ENCODE data around the gene LAMC1. TPM values are rescaled to one million over a fixed set of nuclear protein-coding genes. Genes with fewer than 3 reads are reported as not detected.
A peak's percentile ranks its signal among the peaks of the same experiment; 100 is the strongest.

LAMC1 gene
- total and polyA plus RNA-seq, 4 donors = 23.4 to 272 (median 116) TPM

DNA sequence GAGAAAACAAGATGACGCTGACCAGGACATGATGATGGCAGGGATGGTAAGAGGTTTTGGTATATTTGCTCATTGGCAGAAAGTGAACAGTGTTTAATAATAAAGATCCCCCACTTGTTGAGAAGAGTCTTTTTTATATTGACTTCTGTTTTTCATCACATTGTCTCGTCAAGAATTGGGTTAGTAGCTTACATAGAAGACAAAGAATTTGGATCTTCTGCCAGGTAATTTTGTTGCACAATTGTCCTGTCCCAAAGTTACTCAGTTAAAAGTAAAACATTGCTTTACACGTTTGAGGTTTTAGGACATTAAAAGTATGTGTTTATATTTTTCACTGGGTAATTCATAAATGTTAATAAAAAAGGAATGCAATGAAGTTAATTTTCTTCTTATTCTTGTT, 114.6 kb downstream of the LAMC1 start:
- no peak overlapping the region for H3K4me3 ChIP-seq
- whole genome bisulfite sequencing, 2 donors = 71 to 77% methylated on average over 3 of the region's 3 CpGs
- no peak overlapping the region for H3K27ac ChIP-seq (ENCODE audit: low read depth in 1 of 2, low read length in 1 of 2)
- H3K9me3 ChIP-seq (ENCODE audit: control insufficient read depth in 4 of 4, insufficient read depth in 3 of 4, low read length in 3 of 4) = no peaks in the 10 kb centered on the region
- H3K27me3 ChIP-seq (ENCODE audit: control insufficient read depth in 3 of 3, insufficient read depth in 3 of 3, low read length in 2 of 3) = no peaks in the 10 kb centered on the region
- peaks cover 16 to 63% (median 46%) of the 10 kb centered on the region in 4 donors for H3K36me3 ChIP-seq (ENCODE audit: control insufficient read depth in 4 of 4, insufficient read depth in 4 of 4, low read length in 4 of 4)
- DNase-seq = no peak
- H3K9ac ChIP-seq (ENCODE audit: insufficient read depth in 1 of 2, low read length in 2 of 2) = no peak overlapping the region
- ATAC-seq (ENCODE audit: insufficient read depth, low FRiP score) = no peak
- H3K4me1 ChIP-seq (ENCODE audit: control insufficient read depth in 5 of 5, insufficient read depth in 5 of 5, low read length in 5 of 5) = no peaks in the 10 kb centered on the region
- TF ChIP-seq, protein P1, sequence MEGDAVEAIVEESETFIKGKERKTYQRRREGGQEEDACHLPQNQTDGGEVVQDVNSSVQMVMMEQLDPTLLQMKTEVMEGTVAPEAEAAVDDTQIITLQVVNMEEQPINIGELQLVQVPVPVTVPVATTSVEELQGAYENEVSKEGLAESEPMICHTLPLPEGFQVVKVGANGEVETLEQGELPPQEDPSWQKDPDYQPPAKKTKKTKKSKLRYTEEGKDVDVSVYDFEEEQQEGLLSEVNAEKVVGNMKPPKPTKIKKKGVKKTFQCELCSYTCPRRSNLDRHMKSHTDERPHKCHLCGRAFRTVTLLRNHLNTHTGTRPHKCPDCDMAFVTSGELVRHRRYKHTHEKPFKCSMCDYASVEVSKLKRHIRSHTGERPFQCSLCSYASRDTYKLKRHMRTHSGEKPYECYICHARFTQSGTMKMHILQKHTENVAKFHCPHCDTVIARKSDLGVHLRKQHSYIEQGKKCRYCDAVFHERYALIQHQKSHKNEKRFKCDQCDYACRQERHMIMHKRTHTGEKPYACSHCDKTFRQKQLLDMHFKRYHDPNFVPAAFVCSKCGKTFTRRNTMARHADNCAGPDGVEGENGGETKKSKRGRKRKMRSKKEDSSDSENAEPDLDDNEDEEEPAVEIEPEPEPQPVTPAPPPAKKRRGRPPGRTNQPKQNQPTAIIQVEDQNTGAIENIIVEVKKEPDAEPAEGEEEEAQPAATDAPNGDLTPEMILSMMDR (IDR thresholded peaks at IDR 0.05; ENCODE audit: control extremely low read depth, extremely low read depth) = no peak

GRCh38 chr1:183138301-183138700, 115.1 kb downstream of the LAMC1 start:
- Histone ChIP-seq H3K9ac (ENCODE audit: insufficient read depth in 1 of 2, low read length in 2 of 2) (no peak overlapping the region), H3K27me3 (ENCODE audit: control insufficient read depth in 3 of 3, insufficient read depth in 3 of 3, low read length in 2 of 3) (no peaks in the 10 kb centered on the region), H3K27ac (ENCODE audit: low read depth in 1 of 2, low read length in 1 of 2) (peak overlapping the region in 1 of 2 donors; percentile 18), H3K4me3 (no peak overlapping the region), H3K4me1 (ENCODE audit: control insufficient read depth in 5 of 5, insufficient read depth in 5 of 5, low read length in 5 of 5) (no peaks in the 10 kb centered on the region), H3K36me3 (ENCODE audit: control insufficient read depth in 4 of 4, insufficient read depth in 4 of 4, low read length in 4 of 4) (peaks cover 18 to 65% (median 44%) of the 10 kb centered on the region in 4 donors), H3K9me3 (ENCODE audit: control insufficient read depth in 4 of 4, insufficient read depth in 3 of 4, low read length in 3 of 4) (no peaks in the 10 kb centered on the region)
- WGBS, 2 donors = 69 to 77% methylated on average over 4 of the region's 4 CpGs
- TF ChIP-seq, protein P1 (IDR thresholded peaks at IDR 0.05; ENCODE audit: control extremely low read depth, extremely low read depth) = no peak
- ATAC-seq (ENCODE audit: insufficient read depth, low FRiP score) (no peak), DNase-seq (no peak)

GRCh38 chr1:183139281-183139942, 116.2 kb downstream of the LAMC1 start:
- Histone ChIP-seq H3K27ac (ENCODE audit: low read depth in 1 of 2, low read length in 1 of 2) (peak overlapping the region; percentile 42 to 80), H3K9me3 (ENCODE audit: control insufficient read depth in 4 of 4, insufficient read depth in 3 of 4, low read length in 3 of 4) (no peaks in the 10 kb centered on the region), H3K36me3 (ENCODE audit: control insufficient read depth in 4 of 4, insufficient read depth in 4 of 4, low read length in 4 of 4) (peaks cover 15 to 62% (median 46%) of the 10 kb centered on the region in 4 donors), H3K4me3 (no peak overlapping the region), H3K9ac (ENCODE audit: insufficient read depth in 1 of 2, low read length in 2 of 2) (no peak overlapping the region), H3K27me3 (ENCODE audit: control insufficient read depth in 3 of 3, insufficient read depth in 3 of 3, low read length in 2 of 3) (no peaks in the 10 kb centered on the region), H3K4me1 (ENCODE audit: control insufficient read depth in 5 of 5, insufficient read depth in 5 of 5, low read length in 5 of 5) (no peaks in the 10 kb centered on the region)
- WGBS, 2 donors = 64 to 81% methylated on average over 4 of the region's 4 CpGs
- TF ChIP-seq, protein P1 (IDR thresholded peaks at IDR 0.05; ENCODE audit: control extremely low read depth, extremely low read depth) = no peak
- peak in 1 of 3 donors; percentile 13 for DNase-seq
- ATAC-seq (ENCODE audit: insufficient read depth, low FRiP score) = no peak

DNA sequence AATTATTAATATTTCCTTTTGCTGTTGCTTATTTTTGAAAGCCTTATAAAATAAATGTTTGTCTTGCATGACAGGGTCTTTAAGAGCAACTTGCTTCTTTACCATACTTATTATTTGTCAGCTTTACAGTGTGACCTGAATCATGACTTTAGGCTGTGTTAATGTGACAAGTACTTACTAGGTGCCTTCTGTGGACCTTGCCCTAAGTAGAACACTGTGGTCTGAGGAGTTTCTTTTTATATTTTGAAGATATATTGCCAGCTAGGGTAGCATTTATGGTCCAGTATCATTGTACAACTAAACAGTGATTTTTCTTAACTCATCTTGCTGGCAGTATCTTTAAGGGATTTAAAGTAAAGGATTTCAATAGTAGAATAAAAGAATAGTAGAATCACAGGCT, 117.4 kb downstream of the LAMC1 start:
- TF ChIP-seq, protein P1 (IDR thresholded peaks at IDR 0.05; ENCODE audit: control extremely low read depth, extremely low read depth) = no peak
- ATAC-seq (ENCODE audit: insufficient read depth, low FRiP score) = no peak
- Histone ChIP-seq H3K27me3 (ENCODE audit: control insufficient read depth in 3 of 3, insufficient read depth in 3 of 3, low read length in 2 of 3) (no peaks in the 10 kb centered on the region), H3K9me3 (ENCODE audit: control insufficient read depth in 4 of 4, insufficient read depth in 3 of 4, low read length in 3 of 4) (no peaks in the 10 kb centered on the region), H3K4me3 (no peak overlapping the region), H3K36me3 (ENCODE audit: control insufficient read depth in 4 of 4, insufficient read depth in 4 of 4, low read length in 4 of 4) (peaks cover 10 to 54% (median 41%) of the 10 kb centered on the region in 4 donors), H3K27ac (ENCODE audit: low read depth in 1 of 2, low read length in 1 of 2) (peak overlapping the region in 1 of 2 donors; percentile 21), H3K9ac (ENCODE audit: insufficient read depth in 1 of 2, low read length in 2 of 2) (no peak overlapping the region), H3K4me1 (ENCODE audit: control insufficient read depth in 5 of 5, insufficient read depth in 5 of 5, low read length in 5 of 5) (no peaks in the 10 kb centered on the region)
- no peak for DNase-seq
